Effector CD8-positive, alpha-beta T cell (primary cell): ENCODE measurements around the gene BHLHA9.
A peak's percentile ranks its signal among the peaks of the same experiment; 100 is the strongest.
"Not testable (repeated sequence)": the region's sequence is repeated elsewhere in the genome, so short reads cannot be mapped to it uniquely, and the experiment has no call there.

Experiments
- DNase-seq: peaks from one replicate; lab custom pipeline; 2025; lab: John Stamatoyannopoulos, UW
- total RNA-seq, 4 experiments: gene quantifications; one replicate each; lab custom pipeline; 2026; lab: John Stamatoyannopoulos, UW

The BHLHA9 gene
- 0 reads per million in 4 experiments for total RNA-seq

GRCh38 chr17:1270210-1271029, at the start of gene BHLHA9:
Gene BHLHA9 (plus strand): TSS chr17:1270444. CDS start chr17:1270564, 120 bp downstream.
- DNase-seq = no peak

DNA sequence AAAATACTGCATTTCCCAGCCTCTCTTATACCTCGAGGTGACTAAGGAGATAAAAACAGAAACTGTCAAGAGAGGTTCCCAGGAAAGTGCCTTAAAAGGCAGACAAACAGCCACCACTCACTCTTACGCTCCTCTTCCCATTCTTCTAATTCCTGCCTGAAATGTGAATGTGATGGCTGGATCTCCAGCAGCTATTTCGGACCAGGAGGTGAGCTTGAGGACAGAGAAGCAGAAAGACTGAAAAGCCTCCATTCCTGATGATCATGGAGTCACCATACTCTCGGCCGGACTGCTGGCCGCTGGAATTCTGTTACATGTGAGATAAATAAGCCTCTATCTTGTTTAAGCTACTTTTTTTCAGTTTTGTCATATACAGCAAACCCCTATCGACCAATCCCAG, 49.0 kb upstream of the BHLHA9 start:
- no peak for DNase-seq

DNA sequence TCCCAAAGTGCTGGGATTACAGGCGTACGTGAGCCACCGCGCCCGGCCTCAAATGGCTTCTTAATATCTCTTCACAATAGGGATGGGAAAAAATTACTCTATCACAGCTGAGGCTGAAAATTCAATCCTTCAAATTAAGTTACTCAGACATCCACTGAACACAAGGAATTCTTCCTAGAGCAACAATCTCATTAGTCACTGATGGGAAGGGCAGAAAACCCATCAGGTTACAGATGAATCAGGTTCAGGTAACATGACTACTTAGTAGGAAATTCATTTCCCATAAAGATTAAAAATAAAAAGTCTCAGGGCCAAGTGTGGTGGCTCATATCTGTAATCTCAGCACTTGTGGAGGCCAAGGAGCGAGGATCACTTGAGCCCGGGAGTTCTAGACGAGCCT, 47.9 kb upstream of the BHLHA9 start:
- no peak for DNase-seq

- DNase-seq = no peak
Measured at GRCh38 chr17:1223662-1224061, 46.6 kb upstream of the BHLHA9 start.

DNA sequence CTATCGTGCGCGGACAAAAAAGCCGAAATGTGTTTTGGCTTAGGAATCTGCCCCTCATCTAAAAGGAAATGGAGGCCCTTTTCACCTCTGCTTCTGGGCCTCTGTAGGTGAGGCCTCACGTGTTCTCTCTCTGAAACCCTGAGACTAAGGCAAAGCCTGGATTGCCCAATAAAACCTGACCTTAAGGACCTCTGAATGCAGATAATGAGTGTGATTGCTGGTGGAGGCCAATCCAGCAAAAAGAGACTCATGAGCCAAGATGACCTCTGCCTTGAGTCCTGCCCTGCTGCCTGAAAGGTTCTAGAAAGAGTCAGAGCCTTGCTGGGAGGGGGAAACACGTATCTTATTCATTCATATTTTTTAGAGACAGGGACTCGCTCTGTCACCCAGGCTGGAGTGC, 45.9 kb upstream of the BHLHA9 start:
- no peak for DNase-seq

DNA sequence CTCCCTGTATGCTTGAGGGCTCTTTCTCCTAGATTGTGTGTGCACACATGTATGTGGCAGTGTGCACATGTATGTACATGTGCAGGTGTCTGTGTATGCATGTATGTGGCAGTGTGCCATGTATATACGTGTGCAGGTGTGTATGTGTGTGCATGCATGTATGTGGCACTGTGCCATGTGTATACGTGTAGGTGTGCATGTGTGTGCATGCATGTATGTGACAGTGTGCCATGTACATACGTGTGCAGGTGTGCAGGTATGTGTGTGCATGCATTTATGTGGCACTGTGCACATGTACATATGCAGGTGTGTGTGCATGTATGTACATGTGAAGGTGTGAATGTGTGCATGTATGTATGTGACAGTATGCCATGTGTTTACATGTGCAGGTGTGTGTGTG, 43.9 kb upstream of the BHLHA9 start:
- DNase-seq = no peak

- DNase-seq = no peak
Measured at GRCh38 chr17:1227365-1227764, 42.9 kb upstream of the BHLHA9 start.

GRCh38 chr17:1227917-1228780, 42.1 kb upstream of the BHLHA9 start:
- DNase-seq = no peak

DNA sequence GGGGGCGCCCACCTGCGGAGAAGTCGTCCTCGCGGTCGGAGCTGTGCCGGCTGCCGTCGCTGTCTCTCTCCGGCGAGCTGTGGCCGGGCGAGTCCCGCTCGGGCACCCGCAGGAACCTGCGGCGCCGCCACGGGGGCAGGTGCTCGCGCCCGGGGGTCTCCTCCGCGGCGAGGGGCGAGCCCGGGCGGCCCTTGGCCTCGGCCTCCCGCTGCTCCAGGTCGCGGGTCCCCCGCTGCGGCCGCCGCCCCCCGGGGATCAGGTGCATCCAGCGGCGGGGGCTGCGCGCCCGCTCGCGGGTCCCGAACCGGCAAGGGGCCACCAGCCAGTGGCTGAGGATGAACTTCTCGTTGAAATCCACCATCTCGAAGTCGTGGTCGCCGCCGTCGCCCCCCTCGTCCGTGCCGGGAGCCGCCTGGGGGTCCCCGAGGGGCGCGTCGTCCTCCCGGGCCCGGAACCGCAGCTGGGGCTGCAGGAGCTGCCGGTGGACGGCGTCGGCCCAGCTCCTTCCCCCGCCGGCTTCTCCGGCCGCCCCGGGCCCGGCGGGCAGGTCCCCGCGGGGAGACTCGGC, 41.4 kb upstream of the BHLHA9 start:
- DNase-seq = no peak

GRCh38 chr17:1229349-1229899, 40.8 kb upstream of the BHLHA9 start:
- DNase-seq = peak; percentile 14

GRCh38 chr17:1229900-1230501, 40.2 kb upstream of the BHLHA9 start:
- no peak for DNase-seq

GRCh38 chr17:1231456-1231855, 38.8 kb upstream of the BHLHA9 start:
- no peak for DNase-seq

GRCh38 chr17:1232331-1232730, 37.9 kb upstream of the BHLHA9 start:
- DNase-seq = no peak

DNA sequence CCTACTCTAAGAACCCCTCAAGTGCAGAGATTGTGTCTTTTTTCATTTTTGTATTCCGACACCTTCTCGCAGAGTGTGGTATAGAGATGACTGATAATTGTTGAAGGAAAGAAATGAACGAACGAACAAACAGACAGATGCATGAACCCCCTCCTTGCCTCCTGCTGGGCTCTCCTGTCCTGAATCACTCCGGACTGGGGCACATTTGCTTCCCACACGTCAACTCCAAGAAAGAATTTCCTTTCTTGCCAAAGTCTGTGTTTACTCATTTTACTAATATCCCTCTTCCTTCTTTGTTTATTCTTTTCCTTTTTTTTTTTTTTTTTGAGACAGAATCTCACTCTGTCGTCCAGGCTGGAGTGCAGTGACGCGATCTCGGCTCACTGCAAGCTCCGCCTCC, 37.5 kb upstream of the BHLHA9 start:
- no peak for DNase-seq

DNA sequence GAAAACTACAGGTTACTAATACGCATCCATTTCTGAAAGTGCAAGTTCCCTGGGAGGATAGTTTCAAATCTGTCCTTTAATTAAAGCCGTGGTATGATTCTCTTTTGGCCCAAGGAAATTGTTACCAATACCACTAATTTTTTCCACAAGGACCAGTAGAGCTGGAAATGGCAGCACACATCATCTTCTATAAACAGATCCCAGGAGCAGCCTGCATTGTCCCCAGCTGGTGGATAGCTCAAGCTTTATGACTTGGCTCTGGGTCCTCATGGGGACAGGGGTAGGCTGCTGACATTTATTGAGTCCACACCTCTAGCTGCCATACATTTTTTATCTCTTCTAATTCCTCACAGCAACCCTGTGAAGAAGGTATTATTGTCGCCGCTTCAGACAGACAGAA, 35.8 kb upstream of the BHLHA9 start:
- DNase-seq = no peak

GRCh38 chr17:1237471-1237870, 32.8 kb upstream of the BHLHA9 start:
- DNase-seq = no peak

DNA sequence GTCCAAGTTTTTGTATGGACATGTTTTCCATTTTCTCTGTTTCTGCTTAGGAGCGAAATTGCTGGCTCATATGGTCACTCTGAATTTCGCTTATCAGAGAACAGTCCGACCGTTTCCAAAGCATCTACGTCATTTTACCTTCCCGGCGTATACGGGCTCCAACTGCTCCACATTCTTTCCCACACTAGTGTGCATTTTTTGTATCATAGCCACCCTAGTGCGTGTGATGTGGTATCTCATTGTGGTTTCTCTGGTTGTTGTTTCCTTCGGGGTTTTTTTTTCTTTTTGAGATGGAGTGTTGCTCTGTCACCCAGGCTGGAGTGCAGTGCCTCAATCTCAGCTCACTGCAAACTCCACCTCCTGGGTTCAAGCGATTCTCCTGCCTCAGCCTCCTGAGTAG, 31.0 kb upstream of the BHLHA9 start:
- DNase-seq = no peak

- not testable (repeated sequence) for DNase-seq
Measured at GRCh38 chr17:1240426-1240825, 29.8 kb upstream of the BHLHA9 start.

- DNase-seq = no peak
Measured at GRCh38 chr17:1241929-1242328, 28.3 kb upstream of the BHLHA9 start.

GRCh38 chr17:1244606-1245012, 25.6 kb upstream of the BHLHA9 start:
- no peak for DNase-seq

GRCh38 chr17:1251866-1252608, 18.2 kb upstream of the BHLHA9 start:
- no peak for DNase-seq
